Astrocyte (in vitro differentiated cells and primary cell): ENCODE measurements around the gene RNU6-8. TPM values are rescaled to one million over a fixed set of nuclear protein-coding genes. Genes with fewer than 3 reads are reported as not detected.

Experiments
- DNase-seq: peaks from one replicate; pipeline ENCODE4 v3.0.0-alpha.2; 2010; ENCODE audit warnings: low read depth
- FAIRE-seq: peaks from 2 replicates; lab custom pipeline; 2011; peaks lifted over from hg19 to GRCh38; lab: Jason Lieb, UNC
- H2AFZ ChIP-seq: 2 replicates; pipeline ENCODE4 v1.6.0; 2012; ENCODE audit warnings: low read depth, low read length, inconsistent platforms
- H3K27ac ChIP-seq: 2 replicates; pipeline ENCODE4 v1.5.1; 2011; ENCODE audit warnings: low read depth, low read length, inconsistent platforms
- H3K27me3 ChIP-seq: 2 replicates; pipeline ENCODE4 v1.6.0; 2011; ENCODE audit warnings: low read length, inconsistent platforms; ENCODE audit not compliant: insufficient read depth
- H3K36me3 ChIP-seq: 2 replicates; pipeline ENCODE4 v1.5.1; 2011; ENCODE audit warnings: low read length, inconsistent platforms; ENCODE audit not compliant: insufficient read depth
- H3K4me1 ChIP-seq: 2 replicates; pipeline ENCODE4 v1.5.1; 2011; ENCODE audit warnings: low read length, inconsistent platforms; ENCODE audit not compliant: insufficient read depth
- H3K4me2 ChIP-seq: 2 replicates; pipeline ENCODE4 v1.6.0; 2012; ENCODE audit warnings: low read length, inconsistent platforms
- H3K4me3 ChIP-seq: 2 replicates; pipeline ENCODE4 v1.5.1; 2011; ENCODE audit warnings: low read depth, mild to moderate bottlenecking, low read length, inconsistent platforms; ENCODE audit not compliant: insufficient read depth
- H3K79me2 ChIP-seq: 2 replicates; pipeline ENCODE4 v1.6.0; 2012; ENCODE audit warnings: mild to moderate bottlenecking, low read length, inconsistent platforms; ENCODE audit not compliant: insufficient read depth
- H3K9ac ChIP-seq: 2 replicates; pipeline ENCODE4 v1.6.0; 2012; ENCODE audit warnings: mild to moderate bottlenecking, low read length, inconsistent platforms
- H3K9me3 ChIP-seq: 2 replicates; pipeline ENCODE4 v1.5.1; 2012; ENCODE audit warnings: low read depth, mild to moderate bottlenecking, low read length, inconsistent platforms; ENCODE audit not compliant: insufficient read depth
- H4K20me1 ChIP-seq: 2 replicates; pipeline ENCODE4 v1.6.0; 2012; ENCODE audit warnings: low read length, inconsistent platforms; ENCODE audit not compliant: insufficient read depth
- H3K27ac Mint-ChIP-seq: one replicate; pipeline ENCODE4 v1.8.0; 2021; ENCODE audit warnings: mild to moderate bottlenecking, mixed read lengths; ENCODE audit not compliant: unreplicated experiment
- H3K27me3 Mint-ChIP-seq: one replicate; pipeline ENCODE4 v1.8.0; 2021; ENCODE audit warnings: low read depth, mixed read lengths; ENCODE audit not compliant: unreplicated experiment
- H3K36me3 Mint-ChIP-seq: one replicate; pipeline ENCODE4 v1.8.0; 2021; ENCODE audit warnings: low read depth, mixed read lengths; ENCODE audit not compliant: unreplicated experiment
- H3K4me1 Mint-ChIP-seq: one replicate; pipeline ENCODE4 v1.8.0; 2021; ENCODE audit warnings: low read depth, mixed read lengths; ENCODE audit not compliant: unreplicated experiment
- H3K4me3 Mint-ChIP-seq: one replicate; pipeline ENCODE4 v1.8.0; 2021; ENCODE audit warnings: mild to moderate bottlenecking, moderate library complexity, mixed read lengths; ENCODE audit not compliant: unreplicated experiment
- H3K9me3 Mint-ChIP-seq: one replicate; pipeline ENCODE4 v1.8.0; 2021; ENCODE audit warnings: mild to moderate bottlenecking, mixed read lengths; ENCODE audit not compliant: unreplicated experiment
- CTCF ChIP-seq: IDR thresholded peaks from 2 replicates; pipeline ENCODE4 v1.5.1; 2011; ENCODE audit warnings: low read depth, mild to moderate bottlenecking, inconsistent platforms, low read length, moderate library complexity; ENCODE audit not compliant: insufficient read depth
- EZH2 ChIP-seq: IDR thresholded peaks from 2 replicates; pipeline ENCODE4 v1.6.1; 2012; ENCODE audit warnings: mild to moderate bottlenecking, low read length, inconsistent platforms; ENCODE audit not compliant: insufficient read depth
- total RNA-seq: library from RNA; stranded (reverse); gene quantifications from 2 replicates; pipeline ENCODE4 v1.2.1, GENCODE V29; 2021

RNU6-8 gene
- total RNA-seq, 1 donor from 2014 or later, result not detected

GRCh38 chr14:32195636-32196035, 7.4 kb downstream of the RNU6-8 start:
- H3K27me3 Mint-ChIP-seq, result no peaks in the 10 kb centered on the region
- no peak overlapping the region for H2AFZ ChIP-seq
- no peaks in the 10 kb centered on the region for H3K9me3 ChIP-seq
- H3K36me3 ChIP-seq, result no peaks in the 10 kb centered on the region
- H3K4me3 ChIP-seq, result no peak overlapping the region
- no peaks in the 10 kb centered on the region for H3K36me3 Mint-ChIP-seq
- H3K27me3 ChIP-seq, result no peaks in the 10 kb centered on the region
- DNase-seq (no peak), FAIRE-seq (no peak)
- H3K4me2 ChIP-seq, result no peak overlapping the region
- no peaks in the 10 kb centered on the region for H3K4me1 ChIP-seq
- no peak overlapping the region for H3K4me3 Mint-ChIP-seq
- TF ChIP-seq CTCF (no peak), EZH2 (no peak)
- no peaks in the 10 kb centered on the region for H3K79me2 ChIP-seq
- no peak overlapping the region for H3K9ac ChIP-seq
- no peak overlapping the region for H3K27ac Mint-ChIP-seq
- H3K9me3 Mint-ChIP-seq, result no peaks in the 10 kb centered on the region
- H4K20me1 ChIP-seq, result no peaks in the 10 kb centered on the region
- H3K27ac ChIP-seq, result no peak overlapping the region
- peaks cover under 1% of the 10 kb centered on the region for H3K4me1 Mint-ChIP-seq

- FAIRE-seq, result no peak
- no peak for TF ChIP-seq EZH2
- TF ChIP-seq CTCF, result no peak
Measured at GRCh38 chr14:32193532-32193931, 9.5 kb downstream of the RNU6-8 start.

GRCh38 chr14:32192712-32193373, 10.2 kb downstream of the RNU6-8 start:
- DNase-seq, result no peak
- Histone ChIP-seq H3K4me1 (no peaks in the 10 kb centered on the region), H3K27ac (no peak overlapping the region), H2AFZ (no peak overlapping the region), H3K27me3 (no peaks in the 10 kb centered on the region), H3K9ac (no peak overlapping the region), H3K79me2 (no peaks in the 10 kb centered on the region), H4K20me1 (no peaks in the 10 kb centered on the region), H3K4me3 (no peak overlapping the region), H3K4me2 (no peak overlapping the region), H3K9me3 (no peaks in the 10 kb centered on the region), H3K36me3 (no peaks in the 10 kb centered on the region)
- Mint-ChIP-seq H3K36me3 (no peaks in the 10 kb centered on the region), H3K4me1 (peaks cover 4% of the 10 kb centered on the region), H3K27ac (no peak overlapping the region), H3K9me3 (no peaks in the 10 kb centered on the region), H3K4me3 (no peak overlapping the region), H3K27me3 (no peaks in the 10 kb centered on the region)
- no peak for TF ChIP-seq CTCF
- no peak for TF ChIP-seq EZH2
- no peak for FAIRE-seq

More at GRCh38 chr14:32193532-32193931, 9.5 kb downstream of the RNU6-8 start:
- Histone ChIP-seq H3K36me3 (no peaks in the 10 kb centered on the region), H3K27me3 (no peaks in the 10 kb centered on the region), H3K9ac (no peak overlapping the region), H4K20me1 (no peaks in the 10 kb centered on the region), H3K79me2 (no peaks in the 10 kb centered on the region), H3K4me1 (no peaks in the 10 kb centered on the region), H3K9me3 (no peaks in the 10 kb centered on the region), H3K27ac (no peak overlapping the region), H2AFZ (no peak overlapping the region), H3K4me3 (no peak overlapping the region), H3K4me2 (no peak overlapping the region)
- H3K27me3 Mint-ChIP-seq, result no peaks in the 10 kb centered on the region
- no peak for DNase-seq
- no peaks in the 10 kb centered on the region for H3K36me3 Mint-ChIP-seq
- no peak overlapping the region for H3K27ac Mint-ChIP-seq
- no peaks in the 10 kb centered on the region for H3K9me3 Mint-ChIP-seq
- H3K4me3 Mint-ChIP-seq, result no peak overlapping the region
- peaks cover 4% of the 10 kb centered on the region for H3K4me1 Mint-ChIP-seq
